ENCODE data around the gene TBC1D26.
"Not testable (repeated sequence)": the region's sequence is repeated elsewhere in the genome, so short reads cannot be mapped to it uniquely, and the experiment has no call there.

TBC1D26 gene

DNA sequence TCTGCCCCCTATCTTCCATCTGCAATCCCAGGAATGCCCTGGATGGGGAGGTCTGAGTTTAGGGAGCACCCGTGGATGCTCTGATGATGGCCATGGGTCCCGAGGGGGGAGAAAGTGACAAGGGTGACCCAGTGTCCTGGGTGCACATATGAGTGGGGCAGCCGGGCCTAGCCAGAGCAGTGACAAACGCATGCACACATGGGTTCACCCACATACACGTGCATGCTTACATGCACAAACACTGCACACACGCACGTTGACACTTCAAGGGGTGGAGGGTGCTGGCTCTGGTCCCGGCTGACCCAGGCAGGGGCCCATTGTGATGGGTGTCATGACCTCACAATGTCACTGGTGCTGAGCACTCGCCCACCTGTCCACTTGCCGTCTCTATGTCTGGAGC lies at the start of gene TBC1D26:
TBC1D26 (plus strand) TSS at position 384 of the 400 bp plus-strand sequence. CDS start 3,066 bp downstream, outside the sequence.
- DNase-seq: not testable (repeated sequence)

- not testable (repeated sequence) for DNase-seq
These were observed 48.9 kb upstream of the TBC1D26 start for GRCh38 chr17:15683135-15683534.

- DNase-seq: peak; percentile 86
These were observed 48.1 kb upstream of the TBC1D26 start, which contains the start of gene TRIM16 for GRCh38 chr17:15683824-15684478. TRIM16 (minus strand) TSS chr17:15684311; CDS start chr17:15651609, 32,702 bp downstream.

DNA sequence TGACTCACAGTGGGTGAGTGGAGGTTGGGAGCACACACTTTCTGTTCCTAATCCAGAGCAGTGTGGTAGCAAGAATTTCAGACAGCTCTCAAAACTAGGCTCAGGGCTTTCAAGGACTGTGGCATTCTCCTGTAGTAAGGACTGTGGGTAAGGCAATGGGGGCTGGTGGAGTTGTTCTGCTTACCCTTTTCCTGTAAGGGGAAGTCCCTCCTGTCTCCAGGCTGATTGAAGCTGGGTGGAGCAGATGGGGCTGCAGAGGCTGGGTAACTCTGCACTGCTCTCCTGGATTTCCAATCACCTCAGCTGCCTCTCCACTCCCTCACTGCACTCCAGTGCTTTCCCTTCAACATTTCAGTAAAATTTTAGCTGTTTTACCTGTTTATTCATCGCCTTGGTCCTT lies 44.6 kb upstream of the TBC1D26 start:
- DNase-seq: not testable (repeated sequence)

GRCh38 chr17:15698967-15699366 lies 33.1 kb upstream of the TBC1D26 start:
- DNase-seq: not testable (repeated sequence)

DNA sequence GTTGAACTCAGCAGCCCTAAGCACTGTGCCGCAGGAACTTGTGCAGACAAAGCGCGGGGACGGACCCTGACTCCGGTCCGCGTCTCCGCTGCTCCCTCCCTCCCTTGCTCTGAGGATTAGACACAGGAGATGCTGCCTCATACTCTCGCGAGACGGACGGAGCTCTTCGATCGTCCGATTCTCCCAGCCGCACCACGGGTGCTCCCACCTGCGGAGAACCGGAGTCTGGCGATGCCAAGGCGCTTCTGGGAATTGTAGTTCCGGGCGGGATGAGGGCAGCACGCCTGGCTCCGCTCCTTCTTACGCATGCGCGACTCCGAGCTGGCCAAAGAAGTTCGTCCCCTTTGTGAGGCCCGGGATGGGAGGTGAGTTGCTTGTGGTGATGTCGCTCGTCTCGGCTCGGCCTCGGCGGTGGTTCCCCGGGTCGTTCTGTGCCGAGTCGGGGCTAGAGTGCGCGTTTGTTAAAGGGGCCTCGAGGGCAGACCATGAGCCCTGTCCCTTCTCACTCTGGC lies 32.6 kb upstream of the TBC1D26 start, which contains the start of gene ZNF286A:
ZNF286A (plus strand) TSS at position 340 of the 512 bp plus-strand sequence. CDS start 578 bp downstream, outside the sequence.
- DNase-seq: peak; percentile 100

GRCh38 chr17:15699937-15700336 lies 32.1 kb upstream of the TBC1D26 start:
- not testable (repeated sequence) for DNase-seq

DNA sequence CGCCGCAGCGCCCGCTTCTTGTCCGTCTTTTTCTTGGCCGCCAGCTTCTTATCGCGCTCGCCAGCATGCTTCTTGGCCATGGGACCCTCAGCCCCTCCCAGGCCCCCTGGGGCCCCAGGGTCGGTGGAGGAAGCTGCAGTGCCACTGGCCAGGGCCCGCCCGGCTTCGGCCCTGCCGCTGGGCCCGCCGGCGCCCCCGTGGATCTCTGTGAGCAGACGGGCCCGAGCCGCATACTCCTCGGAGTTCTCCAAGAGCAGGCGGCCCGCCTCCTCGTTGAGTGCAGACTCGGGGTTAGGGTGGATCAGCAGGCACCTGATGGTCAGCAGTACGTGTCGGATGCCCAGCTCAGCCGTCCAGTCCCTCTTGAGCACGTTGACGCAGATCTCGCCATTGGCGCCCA lies 27.8 kb upstream of the TBC1D26 start:
- not testable (repeated sequence) for DNase-seq

GRCh38 chr17:15704813-15705212 lies 27.3 kb upstream of the TBC1D26 start:
- not testable (repeated sequence) for DNase-seq

DNA sequence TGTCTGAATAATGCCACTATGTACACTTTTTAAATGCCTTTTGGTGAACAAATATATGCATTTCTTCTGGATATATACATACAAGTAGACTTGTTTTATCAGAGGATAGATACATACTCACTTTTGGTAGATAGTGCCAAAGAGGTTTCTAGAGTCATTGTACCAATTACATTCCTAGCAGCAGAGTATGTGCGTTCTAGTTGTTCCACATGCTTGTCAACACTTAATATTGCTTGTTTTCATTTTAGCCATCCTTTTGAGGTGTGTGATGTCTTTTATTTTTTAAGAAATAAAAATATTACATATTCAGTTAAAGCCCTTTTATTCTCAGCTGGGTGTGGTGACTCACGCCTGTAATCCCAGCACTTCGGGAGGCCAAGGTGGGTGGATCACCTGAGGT lies 23.2 kb upstream of the TBC1D26 start:
- DNase-seq: not testable (repeated sequence)

GRCh38 chr17:15716601-15717563 lies 15.2 kb upstream of the TBC1D26 start:
- DNase-seq: not testable (repeated sequence)

- not testable (repeated sequence) for DNase-seq
These were observed 1.5 kb upstream of the TBC1D26 start for GRCh38 chr17:15730535-15730934.

DNA sequence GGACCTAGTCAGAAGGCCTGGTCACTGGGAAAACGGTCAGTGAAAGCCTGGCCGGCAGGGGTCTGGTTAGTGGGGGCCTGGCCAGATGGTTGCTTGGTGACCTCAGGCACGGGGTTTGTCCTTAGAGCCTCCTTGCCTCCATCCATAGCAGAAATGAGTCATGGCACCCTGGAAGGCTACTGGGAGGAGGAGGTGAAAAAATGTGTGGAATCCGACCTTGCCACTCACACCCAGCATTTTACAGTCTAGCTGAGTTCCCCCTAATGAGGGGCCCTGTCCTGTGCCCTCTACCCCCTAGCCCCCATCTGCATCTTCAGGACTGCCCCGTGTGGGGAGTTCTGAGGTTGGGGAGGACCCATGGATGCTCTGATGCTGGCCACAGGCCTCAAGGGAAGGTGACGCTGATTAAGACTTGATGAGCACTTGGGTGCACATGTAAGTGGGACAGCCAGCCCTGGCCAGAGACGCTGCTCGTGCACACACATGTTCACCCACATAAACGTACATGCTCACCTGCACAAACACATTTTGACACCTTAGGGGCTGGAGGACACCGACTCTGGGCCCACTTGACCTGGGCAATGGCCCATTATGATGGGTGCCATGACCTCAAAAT lies 1.2 kb downstream of the TBC1D26 start:
- DNase-seq: not testable (repeated sequence)

- DNase-seq: not testable (repeated sequence)
These were observed 4.5 kb downstream of the TBC1D26 start for GRCh38 chr17:15736578-15736977.

DNA sequence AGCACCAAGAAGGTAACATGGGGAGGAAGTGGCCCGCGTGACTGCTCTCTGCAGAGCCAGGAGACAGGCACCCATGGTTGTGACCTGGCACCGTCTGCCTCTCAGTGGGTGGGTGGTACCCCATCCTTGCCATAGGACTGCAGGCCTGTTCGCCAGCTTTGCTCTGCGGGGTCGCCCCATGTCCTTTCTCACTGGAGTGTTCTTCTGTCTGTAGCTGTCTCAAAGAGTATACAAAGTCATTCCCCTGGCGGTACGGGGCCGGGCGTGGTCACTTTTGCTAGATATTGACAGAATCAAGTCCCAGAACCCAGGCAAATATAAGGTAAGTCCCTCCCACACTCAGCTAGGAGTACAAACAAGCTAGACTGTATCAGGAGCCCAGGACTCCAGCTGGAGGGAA lies 6.0 kb downstream of the TBC1D26 start:
- no peak for DNase-seq

DNA sequence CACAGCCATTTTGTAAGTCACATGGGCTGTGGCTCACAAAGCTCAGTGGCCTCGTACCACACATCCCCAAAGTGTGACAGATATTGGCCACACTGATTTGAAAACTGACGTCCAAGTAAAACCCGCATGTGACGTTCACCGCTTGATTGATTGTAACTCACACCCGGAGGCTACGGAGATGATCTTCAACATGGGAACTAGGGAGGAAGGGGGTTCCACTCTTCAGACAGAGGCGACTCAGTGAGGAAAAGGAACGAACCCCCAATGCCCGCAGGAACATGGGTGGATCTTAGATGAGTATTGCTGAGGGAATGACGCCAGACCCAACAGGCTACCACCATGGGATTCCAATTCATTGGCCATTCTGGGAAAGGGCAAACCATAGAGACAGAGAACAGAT lies 7.2 kb downstream of the TBC1D26 start:
- DNase-seq: not testable (repeated sequence)

- DNase-seq: not testable (repeated sequence)
These were observed 8.0 kb downstream of the TBC1D26 start for GRCh38 chr17:15740041-15740440.

- DNase-seq: no peak
These were observed 8.6 kb downstream of the TBC1D26 start for GRCh38 chr17:15740570-15741120.

- no peak for DNase-seq
These were observed 9.5 kb downstream of the TBC1D26 start for GRCh38 chr17:15741624-15742023.

GRCh38 chr17:15742051-15742795 lies 10.1 kb downstream of the TBC1D26 start:
- DNase-seq: no peak

GRCh38 chr17:15742921-15743320 lies 10.8 kb downstream of the TBC1D26 start:
- no peak for DNase-seq

Data from midbrain (tissue), 1 donor.